MM.1S (cell line): ENCODE results near the gene SLIT3.

Source experiments
- CTCF ChIP-seq: fragments of 300-600 bp; sonication (generic); IDR thresholded peaks from 2 replicates; pipeline ENCODE4 v1.5.1; 2016; ENCODE audit warnings: antibody characterized with exemption, low read length, mixed read lengths
- EZH2 ChIP-seq: fragments of 300-600 bp; sonication (generic); optimal IDR thresholded peaks from 2 replicates; pipeline ENCODE3; 2017; ENCODE audit warnings: low read depth, mild to moderate bottlenecking, antibody characterized with exemption, low read length, mixed read lengths
- EZH2phosphoT487 ChIP-seq: fragments of 300-600 bp; sonication (generic); IDR thresholded peaks from 2 replicates; pipeline ENCODE4 v1.6.1; 2018; ENCODE audit warnings: antibody characterized with exemption, low read length

- TF ChIP-seq CTCF (no peak), EZH2 (no peak), EZH2phosphoT487 (no peak)
These were observed 261.3 kb downstream of the SLIT3 start for GRCh38 chr5:169039592-169039991.
